HepG2 (cell line): Measurements from ENCODE around the gene IRF2. TPM values are rescaled to one million over a fixed set of nuclear protein-coding genes. Genes with fewer than 3 reads are reported as not detected.

ENCODE experiments used
- CBX5 ChIP-seq: sonication (generic); formaldehyde crosslinking; IDR thresholded peaks from 2 replicates; pipeline ENCODE4 v1.4.0; 2020; ENCODE audit warnings: missing genetic modification reagents, borderline replicate concordance
- FOXK2 ChIP-seq: fragments of 450-650 bp; IDR thresholded peaks from 2 replicates; pipeline ENCODE4 v1.6.1; 2016
- HMG20B ChIP-seq: conservative IDR thresholded peaks from 2 replicates; pipeline ENCODE4 v1.6.1; 2016; ENCODE audit warnings: missing genetic modification reagents, missing compliant biosample characterization
- IRF9 ChIP-seq: sonication (generic); formaldehyde crosslinking; IDR thresholded peaks from 2 replicates; pipeline ENCODE4 v1.8.0; 2022; ENCODE audit warnings: missing genetic modification reagents, mild to moderate bottlenecking, borderline replicate concordance
- JUN ChIP-seq: sonication (generic); formaldehyde crosslinking; IDR thresholded peaks from 2 replicates; pipeline ENCODE4 v1.4.0; 2020; ENCODE audit warnings: mild to moderate bottlenecking, missing genetic modification reagents
- KDM6A ChIP-seq: IDR thresholded peaks from 2 replicates; pipeline ENCODE4 v1.6.1; 2016; ENCODE audit warnings: low read depth
- KLF11 ChIP-seq: IDR thresholded peaks from 2 replicates; pipeline ENCODE4 v1.6.1; 2016; ENCODE audit warnings: missing compliant biosample characterization
- KLF13 ChIP-seq: sonication (generic); formaldehyde crosslinking; IDR thresholded peaks from 2 replicates; pipeline ENCODE4 v1.4.0; 2020; ENCODE audit warnings: mild to moderate bottlenecking, missing genetic modification reagents
- MAF1 ChIP-seq: sonication (generic); formaldehyde crosslinking; IDR thresholded peaks from 2 replicates; pipeline ENCODE4 v1.5.0; 2020; ENCODE audit warnings: missing genetic modification reagents, borderline replicate concordance
- MATR3 ChIP-seq: sonication (generic); formaldehyde crosslinking; IDR thresholded peaks from 2 replicates; pipeline ENCODE4 v1.4.0; 2020; ENCODE audit warnings: missing genetic modification reagents
- MED1 ChIP-seq: sonication (generic); formaldehyde crosslinking; IDR thresholded peaks from 2 replicates; pipeline ENCODE4 v1.4.0; 2020; ENCODE audit warnings: missing genetic modification reagents
- SALL2 ChIP-seq: sonication (generic); formaldehyde crosslinking; IDR thresholded peaks from 2 replicates; pipeline ENCODE4 v1.8.1; 2023; ENCODE audit warnings: mild to moderate bottlenecking, missing genetic modification reagents, inconsistent platforms
- SRF ChIP-seq: IDR thresholded peaks from 2 replicates; pipeline ENCODE4 v1.6.1; 2011; ENCODE audit warnings: mild to moderate bottlenecking, low read depth, low read length, moderate library complexity
- SRSF9 ChIP-seq: fragments of 200-400 bp; formaldehyde crosslinking; IDR thresholded peaks from 2 replicates; pipeline ENCODE4 v1.6.1; 2018; ENCODE audit warnings: borderline replicate concordance, mild to moderate bottlenecking, low read depth, low read length; ENCODE audit not compliant: insufficient read depth, poor library complexity, severe bottlenecking
- TCF7L2 ChIP-seq: IDR thresholded peaks from 2 replicates; pipeline ENCODE4 v1.6.1; 2011; ENCODE audit warnings: mild to moderate bottlenecking, low read depth, low read length, moderate library complexity
- TMF1 ChIP-seq: sonication (generic); formaldehyde crosslinking; IDR thresholded peaks from 2 replicates; pipeline ENCODE4 v1.8.1; 2022; ENCODE audit warnings: low read depth, missing genetic modification reagents
- ZNF138 ChIP-seq: sonication (generic); formaldehyde crosslinking; IDR thresholded peaks from 2 replicates; pipeline ENCODE4 v1.5.0; 2020; ENCODE audit warnings: mild to moderate bottlenecking, low read depth, missing genetic modification reagents
- ZNF292 ChIP-seq: sonication (generic); formaldehyde crosslinking; IDR thresholded peaks from 2 replicates; pipeline ENCODE4 v1.8.1; 2022; ENCODE audit warnings: mild to moderate bottlenecking, low read depth, missing genetic modification reagents, borderline replicate concordance
- ZNF382 ChIP-seq: sonication (generic); formaldehyde crosslinking; IDR thresholded peaks from 2 replicates; pipeline ENCODE4 v1.5.0; 2020; ENCODE audit warnings: missing genetic modification reagents, mild to moderate bottlenecking, borderline replicate concordance
- ZNF44 ChIP-seq: sonication (generic); formaldehyde crosslinking; IDR thresholded peaks from 2 replicates; pipeline ENCODE4 v1.5.1; 2020; ENCODE audit warnings: mild to moderate bottlenecking, missing genetic modification reagents
- ZNF441 ChIP-seq: sonication (generic); formaldehyde crosslinking; IDR thresholded peaks from 2 replicates; pipeline ENCODE4 v1.7.0; 2021; ENCODE audit warnings: missing genetic modification reagents, borderline replicate concordance
- ZNF546 ChIP-seq: sonication (generic); formaldehyde crosslinking; conservative IDR thresholded peaks from 2 replicates; pipeline ENCODE4 v1.8.1; 2023; ENCODE audit warnings: mild to moderate bottlenecking, missing genetic modification reagents
- ZNF562 ChIP-seq: sonication (generic); formaldehyde crosslinking; IDR thresholded peaks from 2 replicates; pipeline ENCODE4 v1.8.0; 2022; ENCODE audit warnings: missing genetic modification reagents, borderline replicate concordance
- ZNF619 ChIP-seq: sonication (generic); formaldehyde crosslinking; IDR thresholded peaks from 2 replicates; pipeline ENCODE4 v1.4.0; 2020; ENCODE audit warnings: mild to moderate bottlenecking, missing genetic modification reagents
- ZNF891 ChIP-seq: sonication (generic); formaldehyde crosslinking; IDR thresholded peaks from 2 replicates; pipeline ENCODE4 v1.5.0; 2020; ENCODE audit warnings: mild to moderate bottlenecking, missing genetic modification reagents
- polyA plus RNA-seq, 8 experiments: library from polyadenylated mRNA; depleted of rRNA in 3 of 8; stranded (reverse) in 7 of 8; unstranded in 1 of 8; fragments of >200 nt; fragmentation: Illumina TruSeq in 4 of 8; extraction: Trizol in 4 of 8; gene quantifications; 2 replicates each; pipeline versions ENCODE4 v1.2.1 to v1.2.3, GENCODE V29; 2011 to 2016; ENCODE audit warnings: low read depth in 4 of 8, missing spikeins in 1 of 8, mixed read lengths in 1 of 8; ENCODE audit not compliant: insufficient read depth in 1 of 8
- total RNA-seq, 5 experiments: library from RNA; depleted of rRNA; stranded (reverse); fragments of >200 nt; fragmentation: Illumina TruSeq; extraction: Trizol; gene quantifications; 2 replicates each; pipeline ENCODE4 v1.2.3, GENCODE V29; 2016; ENCODE audit warnings: low read depth in 1 of 5
- TF ChIP-seq, protein P1 (sequence below): sonication (generic); formaldehyde crosslinking; IDR thresholded peaks from 2 replicates; pipeline ENCODE4 v1.5.0; 2020; ENCODE audit warnings: missing genetic modification reagents
- TF ChIP-seq, protein P2 (sequence below): sonication (generic); formaldehyde crosslinking; IDR thresholded peaks from 2 replicates; pipeline ENCODE4 v1.4.0; 2020; ENCODE audit warnings: mild to moderate bottlenecking, low read depth, missing genetic modification reagents
- TF ChIP-seq, protein P3 (sequence below): IDR thresholded peaks from 2 replicates; pipeline ENCODE4 v1.6.1; 2016

Gene IRF2
- total and polyA plus RNA-seq, 2 of the 13 experiments (the other 11 are each of a cell fraction or from before 2014, with no cell fraction given) = 15.5 to 28.8 TPM

GRCh38 chr4:184464759-184465454 is 9.4 kb downstream of the IRF2 start (continued):
- no peak for TF ChIP-seq ZNF546
- 0 out of 2 replicates have a peak, but pooled peaks have one; percentile 25 for TF ChIP-seq HMG20B (CRISPR knock-in tag)
- TF ChIP-seq ZNF441 = no peak
- TF ChIP-seq, protein P1, sequence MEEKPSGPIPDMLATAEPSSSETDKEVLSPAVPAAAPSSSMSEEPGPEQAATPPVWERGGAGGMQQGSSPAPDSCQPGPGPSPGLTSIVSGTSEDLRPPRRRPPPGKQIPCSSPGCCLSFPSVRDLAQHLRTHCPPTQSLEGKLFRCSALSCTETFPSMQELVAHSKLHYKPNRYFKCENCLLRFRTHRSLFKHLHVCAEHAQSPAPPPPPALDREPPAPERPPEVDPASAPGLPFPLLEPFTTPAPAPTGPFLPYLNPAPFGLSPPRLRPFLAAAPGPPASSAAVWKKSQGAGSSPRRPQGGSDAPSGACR (CRISPR knock-in tag) = 0 out of 2 replicates have a peak, but pooled peaks have one; percentile 57
- peak; percentile 57; the same call in 1 of the 2 replicates for TF ChIP-seq KLF11 (CRISPR knock-in tag)
- TF ChIP-seq, protein P2, sequence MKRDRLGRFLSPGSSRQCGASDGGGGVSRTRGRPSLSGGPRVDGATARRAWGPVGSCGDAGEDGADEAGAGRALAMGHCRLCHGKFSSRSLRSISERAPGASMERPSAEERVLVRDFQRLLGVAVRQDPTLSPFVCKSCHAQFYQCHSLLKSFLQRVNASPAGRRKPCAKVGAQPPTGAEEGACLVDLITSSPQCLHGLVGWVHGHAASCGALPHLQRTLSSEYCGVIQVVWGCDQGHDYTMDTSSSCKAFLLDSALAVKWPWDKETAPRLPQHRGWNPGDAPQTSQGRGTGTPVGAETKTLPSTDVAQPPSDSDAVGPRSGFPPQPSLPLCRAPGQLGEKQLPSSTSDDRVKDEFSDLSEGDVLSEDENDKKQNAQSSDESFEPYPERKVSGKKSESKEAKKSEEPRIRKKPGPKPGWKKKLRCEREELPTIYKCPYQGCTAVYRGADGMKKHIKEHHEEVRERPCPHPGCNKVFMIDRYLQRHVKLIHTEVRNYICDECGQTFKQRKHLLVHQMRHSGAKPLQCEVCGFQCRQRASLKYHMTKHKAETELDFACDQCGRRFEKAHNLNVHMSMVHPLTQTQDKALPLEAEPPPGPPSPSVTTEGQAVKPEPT (CRISPR knock-in tag) = no peak
- TF ChIP-seq KDM6A (CRISPR knock-in tag) = no peak
- TF ChIP-seq JUN = no peak
- no peak for TF ChIP-seq ZNF619 (CRISPR knock-in tag)
- TF ChIP-seq SRF = no peak
- TF ChIP-seq, protein P3, sequence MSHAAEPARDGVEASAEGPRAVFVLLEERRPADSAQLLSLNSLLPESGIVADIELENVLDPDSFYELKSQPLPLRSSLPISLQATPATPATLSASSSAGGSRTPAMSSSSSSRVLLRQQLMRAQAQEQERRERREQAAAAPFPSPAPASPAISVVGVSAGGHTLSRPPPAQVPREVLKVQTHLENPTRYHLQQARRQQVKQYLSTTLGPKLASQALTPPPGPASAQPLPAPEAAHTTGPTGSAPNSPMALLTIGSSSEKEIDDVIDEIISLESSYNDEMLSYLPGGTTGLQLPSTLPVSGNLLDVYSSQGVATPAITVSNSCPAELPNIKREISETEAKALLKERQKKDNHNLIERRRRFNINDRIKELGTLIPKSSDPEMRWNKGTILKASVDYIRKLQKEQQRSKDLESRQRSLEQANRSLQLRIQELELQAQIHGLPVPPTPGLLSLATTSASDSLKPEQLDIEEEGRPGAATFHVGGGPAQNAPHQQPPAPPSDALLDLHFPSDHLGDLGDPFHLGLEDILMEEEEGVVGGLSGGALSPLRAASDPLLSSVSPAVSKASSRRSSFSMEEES (CRISPR knock-in tag) = peak; percentile 58; the same call in 1 of the 2 replicates
- TF ChIP-seq SALL2 (CRISPR knock-in tag) = no peak
- no peak for TF ChIP-seq IRF9 (CRISPR knock-in tag)
- TF ChIP-seq TCF7L2 = no peak
- peak; percentile 36; the same call in 1 of the 2 replicates for TF ChIP-seq ZNF292 (CRISPR knock-in tag)
- TF ChIP-seq ZNF44 (CRISPR knock-in tag) = no peak
- TF ChIP-seq KLF13 (CRISPR knock-in tag) = no peak
- TF ChIP-seq MED1 (CRISPR knock-in tag) = peak; percentile 42; the same call in 1 of the 2 replicates
- no peak for TF ChIP-seq MATR3 (CRISPR knock-in tag)
- TF ChIP-seq FOXK2 = peak; percentile 90
- no peak for TF ChIP-seq ZNF382 (CRISPR knock-in tag)
- no peak for TF ChIP-seq TMF1
- TF ChIP-seq CBX5 (CRISPR knock-in tag) = no peak
- no peak for TF ChIP-seq MAF1 (CRISPR knock-in tag)
- TF ChIP-seq ZNF138 (CRISPR knock-in tag) = no peak
- no peak for TF ChIP-seq ZNF891 (CRISPR knock-in tag)
- no peak for TF ChIP-seq SRSF9
- no peak for TF ChIP-seq ZNF562
